ENCODE measurements around the gene RSF1. TPM values are rescaled to one million over a fixed set of nuclear protein-coding genes. Genes with fewer than 3 reads are reported as not detected.

Gene RSF1
- total RNA-seq, 1 donor from 2014 or later = 40.6 TPM

DNA sequence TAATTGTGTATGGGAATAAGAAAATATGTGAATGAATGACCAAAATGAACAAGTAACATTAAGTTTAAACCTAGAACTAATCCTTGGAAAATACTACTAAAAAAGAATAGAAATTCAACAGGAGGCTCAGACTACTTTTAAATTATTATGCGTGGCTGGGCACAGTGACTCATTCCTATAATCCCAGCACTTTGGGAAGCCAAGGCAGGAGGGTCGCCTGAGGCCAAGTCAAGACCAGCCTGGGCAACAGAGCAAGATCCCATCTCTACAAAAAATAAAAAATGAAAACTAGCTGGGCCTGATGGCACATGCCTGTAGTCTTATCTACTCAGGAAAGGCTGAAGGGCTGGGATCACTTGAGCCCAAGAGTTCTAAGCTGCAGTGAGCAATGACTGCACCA is 97.5 kb downstream of the RSF1 start:
- Histone ChIP-seq H3K4me1 (peaks cover 7% of the 10 kb centered on the region), H3K9me3 (replicated peaks) (no peaks in the 10 kb centered on the region), H3K36me3 (peaks cover 25% of the 10 kb centered on the region), H3K27ac (replicated peaks) (no peak overlapping the region), H3K4me3 (no peak overlapping the region), H3K27me3 (ENCODE audit: low read depth) (no peaks in the 10 kb centered on the region)
- intact Hi-C loops (cut with micrococcal nuclease) = no loop called here
- DNase-seq = no peak
- TF ChIP-seq, protein P1, sequence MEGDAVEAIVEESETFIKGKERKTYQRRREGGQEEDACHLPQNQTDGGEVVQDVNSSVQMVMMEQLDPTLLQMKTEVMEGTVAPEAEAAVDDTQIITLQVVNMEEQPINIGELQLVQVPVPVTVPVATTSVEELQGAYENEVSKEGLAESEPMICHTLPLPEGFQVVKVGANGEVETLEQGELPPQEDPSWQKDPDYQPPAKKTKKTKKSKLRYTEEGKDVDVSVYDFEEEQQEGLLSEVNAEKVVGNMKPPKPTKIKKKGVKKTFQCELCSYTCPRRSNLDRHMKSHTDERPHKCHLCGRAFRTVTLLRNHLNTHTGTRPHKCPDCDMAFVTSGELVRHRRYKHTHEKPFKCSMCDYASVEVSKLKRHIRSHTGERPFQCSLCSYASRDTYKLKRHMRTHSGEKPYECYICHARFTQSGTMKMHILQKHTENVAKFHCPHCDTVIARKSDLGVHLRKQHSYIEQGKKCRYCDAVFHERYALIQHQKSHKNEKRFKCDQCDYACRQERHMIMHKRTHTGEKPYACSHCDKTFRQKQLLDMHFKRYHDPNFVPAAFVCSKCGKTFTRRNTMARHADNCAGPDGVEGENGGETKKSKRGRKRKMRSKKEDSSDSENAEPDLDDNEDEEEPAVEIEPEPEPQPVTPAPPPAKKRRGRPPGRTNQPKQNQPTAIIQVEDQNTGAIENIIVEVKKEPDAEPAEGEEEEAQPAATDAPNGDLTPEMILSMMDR (IDR thresholded peaks at IDR 0.05; ENCODE audit: borderline replicate concordance) = no peak

DNA sequence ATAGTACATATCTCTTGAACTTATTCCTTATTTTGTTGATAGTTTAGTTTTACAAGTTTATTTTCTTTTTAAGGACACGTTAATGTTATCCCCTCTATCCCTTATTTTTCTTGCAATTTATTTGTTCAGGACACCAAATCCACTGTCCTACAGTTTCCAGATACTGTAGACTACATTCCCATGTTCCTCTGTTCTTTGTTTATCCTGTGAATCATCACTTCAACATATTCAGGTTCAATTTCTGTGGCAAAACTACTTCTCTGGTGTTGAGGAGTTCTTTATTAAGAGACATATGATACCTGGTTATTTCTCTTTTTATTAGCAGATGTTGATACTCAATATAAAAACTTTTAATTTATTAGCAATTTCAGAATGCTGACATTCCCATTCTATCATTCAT is 110.2 kb downstream of the RSF1 start:
- DNase-seq = no peak
- intact Hi-C loops (cut with micrococcal nuclease) = no loop called here
- TF ChIP-seq, protein P1 (IDR thresholded peaks at IDR 0.05; ENCODE audit: borderline replicate concordance) = no peak
- no peak overlapping the region for H3K27ac ChIP-seq (replicated peaks)
- H3K4me1 ChIP-seq = peaks cover 8% of the 10 kb centered on the region
- H3K4me3 ChIP-seq = no peak overlapping the region
- no peaks in the 10 kb centered on the region for H3K36me3 ChIP-seq
- no peaks in the 10 kb centered on the region for H3K27me3 ChIP-seq (ENCODE audit: low read depth)
- no peaks in the 10 kb centered on the region for H3K9me3 ChIP-seq (replicated peaks)

DNA sequence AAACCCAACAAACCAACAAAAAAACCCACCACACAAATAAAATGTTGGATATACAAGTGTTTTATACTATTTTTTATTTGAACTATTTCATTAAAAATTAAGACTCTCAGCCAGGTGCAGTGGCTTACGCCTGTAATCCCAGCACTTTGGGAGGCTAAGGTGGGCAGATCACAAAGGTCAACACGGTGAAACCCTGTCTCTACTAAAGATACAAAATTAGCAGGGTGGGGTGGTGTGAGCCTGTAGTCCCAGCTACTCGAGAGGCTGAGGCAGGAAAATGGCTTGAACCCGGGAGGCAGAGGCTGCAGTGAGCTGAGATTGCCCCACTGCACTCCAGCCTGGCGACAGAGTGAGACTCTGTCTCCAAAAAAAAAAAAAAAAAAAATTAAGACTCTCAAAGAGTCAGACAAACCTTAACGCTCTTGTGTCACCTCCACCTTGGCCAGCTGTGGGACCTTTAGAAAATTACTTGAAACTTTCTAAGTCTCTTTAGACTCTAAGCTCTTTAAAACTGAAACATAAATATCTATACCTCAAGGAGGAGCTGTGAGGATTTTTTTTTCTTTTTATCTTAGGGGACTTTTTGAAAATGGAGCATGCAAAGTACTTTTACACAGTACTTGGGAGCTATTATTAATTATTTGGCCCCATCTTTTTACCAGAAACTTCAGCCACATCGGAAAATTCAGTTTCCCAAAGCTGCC is 114.5 kb downstream of the RSF1 start:
- no peak for DNase-seq
- Histone ChIP-seq H3K4me3 (no peak overlapping the region), H3K27ac (replicated peaks) (no peak overlapping the region), H3K9me3 (replicated peaks) (no peaks in the 10 kb centered on the region), H3K4me1 (peaks cover 8% of the 10 kb centered on the region), H3K27me3 (ENCODE audit: low read depth) (no peaks in the 10 kb centered on the region), H3K36me3 (peaks cover 11% of the 10 kb centered on the region)
- intact Hi-C loops (cut with micrococcal nuclease) = no loop called here
- TF ChIP-seq, protein P1 (IDR thresholded peaks at IDR 0.05; ENCODE audit: borderline replicate concordance) = no peak

DNA sequence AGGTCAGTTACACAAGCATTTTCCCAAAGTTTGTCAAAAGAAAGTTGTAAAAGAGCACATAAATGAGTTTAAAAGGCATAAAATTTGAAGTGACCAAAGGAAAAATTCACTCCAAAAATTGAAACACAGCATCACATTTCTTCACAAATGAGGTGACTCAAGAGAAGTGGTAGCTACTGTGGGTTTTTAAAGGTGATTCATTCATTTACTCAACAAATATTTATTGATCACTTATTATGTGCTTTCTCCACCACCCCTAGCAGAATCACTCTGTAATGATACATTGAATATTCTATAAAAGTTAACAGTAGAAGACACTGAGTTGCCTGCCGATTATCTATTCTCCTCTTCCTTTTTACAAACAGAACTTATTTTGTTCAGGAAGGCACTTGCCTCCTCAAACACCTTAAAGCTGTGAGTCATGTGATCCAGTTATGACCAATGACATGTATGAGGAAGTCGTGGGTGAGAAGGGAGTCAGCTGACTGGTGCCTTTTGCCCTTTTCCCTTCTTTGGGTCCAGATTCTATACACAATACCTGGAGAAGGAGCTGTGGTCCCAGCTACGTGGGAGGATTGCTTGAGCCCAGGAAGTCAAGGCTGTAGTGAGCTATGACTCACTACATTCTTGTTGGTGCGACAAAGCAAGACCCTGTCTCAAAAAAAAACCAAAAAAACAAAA is 115.2 kb downstream of the RSF1 start:
- no peak overlapping the region for H3K4me3 ChIP-seq
- H3K27ac ChIP-seq (replicated peaks) = no peak overlapping the region
- peaks cover 14% of the 10 kb centered on the region for H3K36me3 ChIP-seq
- no peaks in the 10 kb centered on the region for H3K27me3 ChIP-seq (ENCODE audit: low read depth)
- no peaks in the 10 kb centered on the region for H3K9me3 ChIP-seq (replicated peaks)
- no peak for DNase-seq
- peaks cover 8% of the 10 kb centered on the region for H3K4me1 ChIP-seq
- TF ChIP-seq, protein P1 (IDR thresholded peaks at IDR 0.05; ENCODE audit: borderline replicate concordance) = no peak
- intact Hi-C loops (cut with micrococcal nuclease) = no loop called here

DNA sequence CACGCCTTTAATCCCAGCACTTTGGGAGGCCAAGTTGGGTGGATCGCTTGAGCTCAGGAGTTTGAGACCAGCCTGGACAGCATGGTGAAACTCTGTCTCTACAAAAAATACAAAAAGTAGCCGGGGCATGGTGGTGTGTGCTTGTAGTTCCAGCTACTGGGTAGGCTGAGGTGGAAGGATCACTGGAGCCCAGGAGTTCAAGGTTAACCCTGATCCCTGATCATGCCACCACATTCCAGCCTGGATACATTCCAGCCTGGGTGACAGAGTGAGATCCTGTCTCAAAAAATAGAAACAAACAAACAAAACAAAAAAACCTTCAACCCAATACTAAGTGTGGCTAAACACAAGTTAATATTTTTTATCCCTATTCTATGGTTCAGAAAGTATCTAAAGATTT is 116.5 kb downstream of the RSF1 start:
- H3K4me3 ChIP-seq = no peak overlapping the region
- TF ChIP-seq, protein P1 (IDR thresholded peaks at IDR 0.05; ENCODE audit: borderline replicate concordance) = no peak
- peaks cover 16% of the 10 kb centered on the region for H3K36me3 ChIP-seq
- DNase-seq = no peak
- no peaks in the 10 kb centered on the region for H3K27me3 ChIP-seq (ENCODE audit: low read depth)
- H3K4me1 ChIP-seq = no peaks in the 10 kb centered on the region
- no peak overlapping the region for H3K27ac ChIP-seq (replicated peaks)
- intact Hi-C loops (cut with micrococcal nuclease) = no loop called here
- no peaks in the 10 kb centered on the region for H3K9me3 ChIP-seq (replicated peaks)
